M059J (cell line): ENCODE measurements around the gene ACTL6B. TPM values are rescaled to one million over a fixed set of nuclear protein-coding genes. Genes with fewer than 3 reads are reported as not detected.

Source experiments
- DNase-seq: peaks from one replicate; pipeline ENCODE4 v3.0.0-alpha.2; 2012; ENCODE audit warnings: low read depth
- total RNA-seq: library from RNA; depleted of rRNA; stranded (reverse); fragments of >200 nt; shearing (Covaris generic); gene quantifications from 2 replicates; pipeline ENCODE4 v1.2.3, GENCODE V29; 2014; rRNA removed

Gene ACTL6B
- total RNA-seq, 1 experiment from 2014 or later: not detected

DNA sequence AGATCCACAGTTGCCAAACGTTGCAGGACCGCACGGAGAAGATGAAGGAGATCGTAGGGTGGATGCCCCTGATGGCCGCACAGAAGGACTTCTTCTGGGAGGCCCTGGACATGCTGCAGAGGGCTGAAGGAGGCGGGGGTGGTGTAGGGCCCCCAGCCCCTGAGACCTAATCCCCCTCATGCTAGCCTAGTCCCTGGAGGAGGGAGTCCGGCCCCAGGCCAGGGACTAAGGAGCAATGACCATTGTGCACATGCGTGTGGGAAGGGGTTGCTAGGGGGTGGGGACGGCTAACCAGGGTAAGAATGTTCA is 55.6 kb downstream of the ACTL6B start:
- no peak for DNase-seq

DNA sequence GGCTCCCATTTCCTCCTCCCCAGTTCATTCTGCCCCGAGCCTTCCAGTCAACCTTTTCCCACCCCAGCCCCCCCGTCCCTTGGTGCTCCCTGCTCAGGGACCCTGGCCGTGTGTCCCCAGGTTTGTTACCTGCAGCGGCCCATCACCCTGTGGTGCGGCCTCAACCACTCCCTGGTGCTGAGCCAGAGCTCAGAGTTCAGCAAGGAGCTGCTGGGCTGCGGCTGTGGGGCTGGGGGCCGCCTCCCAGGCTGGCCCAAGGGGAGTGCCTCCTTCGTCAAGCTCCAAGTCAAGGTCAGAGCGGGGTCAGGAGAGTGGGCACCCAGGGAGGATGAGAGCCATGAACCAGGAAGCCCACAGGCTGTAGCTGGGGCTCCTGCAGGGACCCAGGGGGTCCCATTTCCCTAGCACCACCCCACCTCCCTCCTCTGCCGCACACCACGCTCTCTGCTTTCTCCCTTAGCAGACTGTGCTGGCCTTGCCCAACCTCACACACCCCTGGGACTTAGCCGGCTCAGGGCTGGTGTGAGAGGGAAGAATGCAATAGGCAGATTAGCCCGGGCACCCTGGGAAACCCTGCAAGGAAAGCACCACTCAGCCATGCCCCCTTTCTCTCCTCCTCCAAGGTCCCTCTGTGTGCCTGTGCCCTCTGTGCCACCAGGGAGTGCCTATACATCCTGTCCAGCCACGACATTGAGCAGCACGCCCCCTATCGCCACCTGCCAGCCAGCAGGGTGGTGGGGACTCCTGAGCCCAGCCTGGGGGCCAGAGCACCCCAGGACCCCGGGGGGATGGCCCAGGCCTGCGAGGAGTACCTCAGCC is 56.1 kb downstream of the ACTL6B start:
- no peak for DNase-seq

DNA sequence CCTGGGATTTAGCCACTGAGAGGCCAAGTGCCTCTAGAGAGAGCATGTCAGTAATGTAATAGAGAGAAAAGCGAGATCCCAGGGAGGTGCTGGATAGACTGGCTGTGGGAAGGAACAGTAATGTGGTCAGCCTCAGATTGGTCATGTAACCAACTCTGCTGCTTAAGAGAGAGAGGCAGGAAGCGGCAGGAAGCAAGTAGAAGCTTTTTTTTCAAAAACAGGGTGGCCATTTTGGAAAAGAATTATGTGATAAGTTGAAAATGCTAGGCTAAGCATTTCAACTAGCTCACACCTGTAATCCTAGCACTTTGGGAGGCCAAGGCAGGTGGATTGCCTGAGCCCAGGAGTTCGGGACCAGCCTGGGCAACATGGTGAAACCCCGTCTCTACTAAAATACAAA is 57.8 kb downstream of the ACTL6B start:
- DNase-seq: peak; percentile 35

DNA sequence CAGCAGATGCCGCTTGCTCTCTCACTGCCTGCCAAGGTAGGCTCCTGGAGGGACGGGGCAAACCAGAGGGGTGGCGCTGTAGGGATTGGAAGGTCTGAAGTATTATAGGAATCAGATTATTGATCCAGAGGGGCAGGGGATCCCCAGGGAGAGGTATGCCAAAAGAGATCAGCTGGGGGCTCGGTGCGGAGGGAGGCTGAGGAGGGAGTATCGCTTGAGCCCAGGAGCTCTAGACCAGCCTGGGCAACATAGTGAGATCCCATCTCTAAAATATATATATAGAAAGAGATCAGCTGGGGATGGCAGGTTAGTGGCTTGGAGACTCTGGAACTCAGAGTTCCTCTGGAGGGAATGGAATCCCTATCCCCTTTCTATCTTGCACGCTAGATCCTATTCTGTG is 61.1 kb downstream of the ACTL6B start:
- DNase-seq: no peak

Other genes with a start within 250 kb of the ACTL6B start
- gene ZCWPW1, start 227.7 kb downstream of the ACTL6B start, total RNA-seq: 5.2 and 7.8 TPM in 2 replicates
- gene MEPCE, start 226.6 kb downstream of the ACTL6B start, total RNA-seq: 32.7 and 48.2 TPM in 2 replicates
- gene PPP1R35, start 220.0 kb downstream of the ACTL6B start, total RNA-seq: 17.7 and 23.7 TPM in 2 replicates
- 2.4 TPM in 1 of 2 replicates, not detected in the other for gene SPACDR, start 192.2 kb downstream of the ACTL6B start, total RNA-seq
- gene TSC22D4, start 177.2 kb downstream of the ACTL6B start, total RNA-seq: 28.1 and 43.6 TPM in 2 replicates
- 0.02 TPM in 1 of 2 replicates, not detected in the other for gene NYAP1, start 172.5 kb downstream of the ACTL6B start, total RNA-seq
- gene AGFG2, start 117.2 kb downstream of the ACTL6B start, total RNA-seq: 10.9 and 24.0 TPM in 2 replicates
- gene SAP25, start 82.5 kb downstream of the ACTL6B start, total RNA-seq: not detected in 2 replicates
- gene LRCH4, start 70.3 kb downstream of the ACTL6B start, total RNA-seq: 12.2 and 16.0 TPM in 2 replicates
- 0.05 and 0.44 TPM in 2 replicates for gene FBXO24, start 70.1 kb downstream of the ACTL6B start, total RNA-seq
- gene PCOLCE, start 54.1 kb downstream of the ACTL6B start, total RNA-seq: 7.8 and 10.3 TPM in 2 replicates
- gene MOSPD3, start 43.9 kb downstream of the ACTL6B start, total RNA-seq: 15.6 and 22.0 TPM in 2 replicates
- 1.6 and 1.8 TPM in 2 replicates for gene TFR2, start 14.9 kb downstream of the ACTL6B start, total RNA-seq
- 88.6 and 151 TPM in 2 replicates for gene GNB2, start 17.3 kb upstream of the ACTL6B start, total RNA-seq
- gene GIGYF1, start 37.8 kb upstream of the ACTL6B start, total RNA-seq: 4.0 and 12.2 TPM in 2 replicates
- 55.9 and 69.5 TPM in 2 replicates for gene POP7, start 49.7 kb upstream of the ACTL6B start, total RNA-seq
- not detected in 2 replicates for gene EPO, start 64.0 kb upstream of the ACTL6B start, total RNA-seq
- not detected in 2 replicates for gene ZAN, start 77.1 kb upstream of the ACTL6B start, total RNA-seq
- gene EPHB4, start 171.1 kb upstream of the ACTL6B start, total RNA-seq: 26.3 and 36.8 TPM in 2 replicates
- gene SLC12A9, start 196.3 kb upstream of the ACTL6B start, total RNA-seq: 6.2 and 17.2 TPM in 2 replicates
- gene TRIP6, start 210.9 kb upstream of the ACTL6B start, total RNA-seq: 80.1 and 106 TPM in 2 replicates
- gene SRRT, start 218.7 kb upstream of the ACTL6B start, total RNA-seq: 50.8 and 73.9 TPM in 2 replicates
- gene UFSP1, start 233.3 kb upstream of the ACTL6B start, total RNA-seq: 0.91 and 1.3 TPM in 2 replicates
- not detected in 2 replicates for gene ACHE, start 239.4 kb upstream of the ACTL6B start, total RNA-seq